Endometrial microvascular endothelial cells (primary cell): ENCODE results near the gene FHL3. TPM values are rescaled to one million over a fixed set of nuclear protein-coding genes. Genes with fewer than 3 reads are reported as not detected.
"Not testable (repeated sequence)": the region's sequence is repeated elsewhere in the genome, so short reads cannot be mapped to it uniquely, and the experiment has no call there.

Source experiments
- in situ Hi-C: cut with HindIII; loops from 2 replicates; pipeline ENCODE4 v1.10.0; 2017; ENCODE audit warnings: low sequenced_read_pairs, low pct_unique_long_range_greater_than_20kb; ENCODE audit errors: inconsistent ontology term
- total RNA-seq: library from RNA; depleted of rRNA; stranded (reverse); fragments of >200 nt; gene quantifications from one replicate; pipeline ENCODE4 v1.2.3, GENCODE V29; 2015; ENCODE audit errors: inconsistent ontology term

The FHL3 gene
- total RNA-seq, 1 donor from 2014 or later = 17.3 TPM

- in situ Hi-C loops = no loop called here
These were observed 5.7 kb downstream of the FHL3 start for GRCh38 chr1:37999430-38000232.

GRCh38 chr1:37998913-37999429, 6.3 kb downstream of the FHL3 start:
- in situ Hi-C loops = no loop called here

GRCh38 chr1:37998089-37998808, 7.1 kb downstream of the FHL3 start:
- in situ Hi-C loops = no loop called here

- in situ Hi-C loops = no loop called here
These were observed 7.8 kb downstream of the FHL3 start for GRCh38 chr1:37997256-37998088.

- in situ Hi-C loops = no loop called here
These were observed 9.5 kb downstream of the FHL3 start for GRCh38 chr1:37995751-37996345.

GRCh38 chr1:37994886-37995566, 10.3 kb downstream of the FHL3 start:
- in situ Hi-C loops = no loop called here

- in situ Hi-C loops = no loop called here
These were observed 15.9 kb downstream of the FHL3 start for GRCh38 chr1:37989361-37989930.

- in situ Hi-C loops = no loop called here
These were observed 17.6 kb downstream of the FHL3 start for GRCh38 chr1:37987679-37988078.

GRCh38 chr1:37983546-37983945, 21.8 kb downstream of the FHL3 start:
- in situ Hi-C loops = no loop called here

GRCh38 chr1:37978541-37978940, 26.8 kb downstream of the FHL3 start:
- in situ Hi-C loops = no loop called here

GRCh38 chr1:37975083-37975482, 30.2 kb downstream of the FHL3 start:
- in situ Hi-C loops = not testable (repeated sequence)

GRCh38 chr1:37974567-37974966, 30.7 kb downstream of the FHL3 start:
- in situ Hi-C loops = no loop called here

- in situ Hi-C loops = not testable (repeated sequence)
These were observed 31.6 kb downstream of the FHL3 start for GRCh38 chr1:37973684-37974083.

- in situ Hi-C loops = no loop called here
These were observed 40.0 kb downstream of the FHL3 start for GRCh38 chr1:37965301-37965700.

GRCh38 chr1:37964106-37964505, 41.2 kb downstream of the FHL3 start:
- in situ Hi-C loops = not testable (repeated sequence)

GRCh38 chr1:37958690-37959089, 46.6 kb downstream of the FHL3 start:
- in situ Hi-C loops = no loop called here

GRCh38 chr1:37955685-37956084, 49.6 kb downstream of the FHL3 start:
- in situ Hi-C loops = no loop called here

- in situ Hi-C loops = no loop called here
These were observed 50.9 kb downstream of the FHL3 start for GRCh38 chr1:37954316-37954971.
